GM20000 (cell line): ENCODE results near the gene FMNL2.

ENCODE experiments used
- DNase-seq: peaks from one replicate; pipeline ENCODE4 v3.0.0; 2012; ENCODE audit warnings: low spot score
- CTCF ChIP-seq: IDR thresholded peaks from 2 replicates; pipeline ENCODE4 v1.5.1; 2012; ENCODE audit warnings: mild to moderate bottlenecking, control low read depth; ENCODE audit errors: extremely low read depth, missing control alignments

The FMNL2 gene

GRCh38 chr2:152646775-152647174 is 311.8 kb downstream of the FMNL2 start:
- no peak for TF ChIP-seq CTCF
- DNase-seq: no peak

- TF ChIP-seq CTCF: no peak
- no peak for DNase-seq
These were observed 312.6 kb downstream of the FMNL2 start for GRCh38 chr2:152647552-152647951.

- no peak for DNase-seq
These were observed 313.4 kb downstream of the FMNL2 start for GRCh38 chr2:152648336-152648735.

GRCh38 chr2:152649997-152650396 is 315.0 kb downstream of the FMNL2 start:
- no peak for TF ChIP-seq CTCF
- DNase-seq: no peak

More at GRCh38 chr2:152648336-152648735, 313.4 kb downstream of the FMNL2 start:
- no peak for TF ChIP-seq CTCF

GRCh38 chr2:152650768-152651371 is 315.9 kb downstream of the FMNL2 start:
- no peak for TF ChIP-seq CTCF
- DNase-seq: no peak

GRCh38 chr2:152651834-152652233 is 316.9 kb downstream of the FMNL2 start:
- no peak for DNase-seq
- TF ChIP-seq CTCF: no peak

- TF ChIP-seq CTCF: no peak
- no peak for DNase-seq
These were observed 320.9 kb downstream of the FMNL2 start for GRCh38 chr2:152655880-152656279.
